HG02885 (cell line): ENCODE results near the gene INAFM2.
A peak's percentile ranks its signal among the peaks of the same experiment; 100 is the strongest.

Experiments
- ATAC-seq: cut with Tn5 transposase; IDR thresholded peaks from one replicate; pipeline ENCODE4 v1.9.1; 2021; ENCODE audit warnings: mild to moderate bottlenecking; ENCODE audit not compliant: unreplicated experiment, poor library complexity

Gene INAFM2

GRCh38 chr15:40325188-40325587 lies 1.7 kb downstream of the INAFM2 start:
- ATAC-seq: no peak

GRCh38 chr15:40325700-40326099 lies 2.2 kb downstream of the INAFM2 start:
- ATAC-seq: no peak

- no peak for ATAC-seq
These were observed 4.0 kb downstream of the INAFM2 start for GRCh38 chr15:40327457-40327856.

GRCh38 chr15:40328176-40328575 lies 4.7 kb downstream of the INAFM2 start:
- ATAC-seq: no peak

- no peak for ATAC-seq
These were observed 5.3 kb downstream of the INAFM2 start for GRCh38 chr15:40328751-40329150.

GRCh38 chr15:40329804-40330203 lies 6.3 kb downstream of the INAFM2 start:
- ATAC-seq: no peak

- ATAC-seq: no peak
These were observed 6.9 kb downstream of the INAFM2 start for GRCh38 chr15:40330368-40330836.

GRCh38 chr15:40331026-40331425 lies 7.5 kb downstream of the INAFM2 start:
- no peak for ATAC-seq

GRCh38 chr15:40331637-40332036 lies 8.1 kb downstream of the INAFM2 start:
- ATAC-seq: no peak

- ATAC-seq: no peak
These were observed 8.8 kb downstream of the INAFM2 start for GRCh38 chr15:40332113-40332781.

- ATAC-seq: no peak
These were observed 10.5 kb downstream of the INAFM2 start for GRCh38 chr15:40333922-40334492.

- no peak for ATAC-seq
These were observed 11.0 kb downstream of the INAFM2 start for GRCh38 chr15:40334541-40334940.

- ATAC-seq: no peak
These were observed 11.7 kb downstream of the INAFM2 start for GRCh38 chr15:40334941-40335795.

GRCh38 chr15:40335938-40336743 lies 12.6 kb downstream of the INAFM2 start:
- ATAC-seq: no peak

- ATAC-seq: no peak
These were observed 13.2 kb downstream of the INAFM2 start for GRCh38 chr15:40336744-40337122.

GRCh38 chr15:40337597-40337996 lies 14.1 kb downstream of the INAFM2 start:
- ATAC-seq: no peak

GRCh38 chr15:40338041-40338657 lies 14.7 kb downstream of the INAFM2 start:
- ATAC-seq: peak; percentile 63

- no peak for ATAC-seq
These were observed 15.6 kb downstream of the INAFM2 start for GRCh38 chr15:40338921-40339620.

- ATAC-seq: no peak
These were observed 16.1 kb downstream of the INAFM2 start for GRCh38 chr15:40339621-40339945.
